Gastrocnemius medialis (tissue), 4 donors: ENCODE measurements around the gene ZNF26.

Experiments
- POLR2A ChIP-seq, 2 donors: fragments of 450-650 bp; IDR thresholded peaks; one replicate each; pipeline ENCODE4 v1.6.1; 2017; ENCODE audit warnings: antibody characterized with exemption in 2 of 2, mild to moderate bottlenecking in 2 of 2, moderate library complexity in 2 of 2
- TF ChIP-seq, protein P1 (sequence below), 5 experiments: fragments of 450-650 bp in 3 of 5; fragments of 200-600 bp in 2 of 5; sonication (generic) in 2 of 5; IDR thresholded peaks in 4 of 5; conservative IDR thresholded peaks in 1 of 5; 1 replicate in 4 of 5; 2 replicates in 1 of 5; pipeline ENCODE4 v1.5.1; 2016 to 2019; ENCODE audit warnings: antibody characterized with exemption in 5 of 5, mild to moderate bottlenecking in 3 of 5, moderate library complexity in 3 of 5

- TF ChIP-seq POLR2A (IDR thresholded peaks at IDR 0.05), result no peak
- TF ChIP-seq, protein P1, sequence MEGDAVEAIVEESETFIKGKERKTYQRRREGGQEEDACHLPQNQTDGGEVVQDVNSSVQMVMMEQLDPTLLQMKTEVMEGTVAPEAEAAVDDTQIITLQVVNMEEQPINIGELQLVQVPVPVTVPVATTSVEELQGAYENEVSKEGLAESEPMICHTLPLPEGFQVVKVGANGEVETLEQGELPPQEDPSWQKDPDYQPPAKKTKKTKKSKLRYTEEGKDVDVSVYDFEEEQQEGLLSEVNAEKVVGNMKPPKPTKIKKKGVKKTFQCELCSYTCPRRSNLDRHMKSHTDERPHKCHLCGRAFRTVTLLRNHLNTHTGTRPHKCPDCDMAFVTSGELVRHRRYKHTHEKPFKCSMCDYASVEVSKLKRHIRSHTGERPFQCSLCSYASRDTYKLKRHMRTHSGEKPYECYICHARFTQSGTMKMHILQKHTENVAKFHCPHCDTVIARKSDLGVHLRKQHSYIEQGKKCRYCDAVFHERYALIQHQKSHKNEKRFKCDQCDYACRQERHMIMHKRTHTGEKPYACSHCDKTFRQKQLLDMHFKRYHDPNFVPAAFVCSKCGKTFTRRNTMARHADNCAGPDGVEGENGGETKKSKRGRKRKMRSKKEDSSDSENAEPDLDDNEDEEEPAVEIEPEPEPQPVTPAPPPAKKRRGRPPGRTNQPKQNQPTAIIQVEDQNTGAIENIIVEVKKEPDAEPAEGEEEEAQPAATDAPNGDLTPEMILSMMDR (IDR thresholded peaks at IDR 0.05 in 4 of 5, conservative IDR thresholded peaks at IDR 0.05 in 1 of 5), result no peak
Observed at GRCh38 chr12:132965796-132966195, 20.4 kb upstream of the ZNF26 start.
